BLaER1 (cell line): ENCODE data around the gene SAFB2.
A peak's percentile ranks its signal among the peaks of the same experiment; 100 is the strongest.

ENCODE experiments used
- H3K27ac ChIP-seq: shearing (Covaris generic); formaldehyde crosslinking; 2 replicates; pipeline ENCODE4 v1.8.1; 2022
- H3K27me3 ChIP-seq: shearing (Covaris generic); formaldehyde crosslinking; 2 replicates; pipeline ENCODE4 v1.8.1; 2022
- H3K36me3 ChIP-seq: shearing (Covaris generic); formaldehyde crosslinking; 2 replicates; pipeline ENCODE4 v1.8.1; 2022
- H3K4me1 ChIP-seq: shearing (Covaris generic); formaldehyde crosslinking; 2 replicates; pipeline ENCODE4 v1.8.1; 2022
- H3K4me2 ChIP-seq: shearing (Covaris generic); formaldehyde crosslinking; 2 replicates; pipeline ENCODE4 v1.8.1; 2022
- H3K4me3 ChIP-seq: shearing (Covaris generic); formaldehyde crosslinking; 2 replicates; pipeline ENCODE4 v1.8.1; 2022
- H3K9ac ChIP-seq: shearing (Covaris generic); formaldehyde crosslinking; 2 replicates; pipeline ENCODE4 v1.8.1; 2022
- H3K9me3 ChIP-seq: shearing (Covaris generic); formaldehyde crosslinking; 2 replicates; pipeline ENCODE4 v1.8.1; 2022
- H4K20me1 ChIP-seq: shearing (Covaris generic); formaldehyde crosslinking; 2 replicates; pipeline ENCODE4 v1.8.1; 2022
- Cebpa-rat ChIP-seq: shearing (Covaris generic); IDR thresholded peaks from 2 replicates; pipeline ENCODE4 v1.8.1; 2022

Gene SAFB2

GRCh38 chr19:5567970-5568407 lies 54.6 kb downstream of the SAFB2 start:
- Histone ChIP-seq H3K27me3 (no peaks in the 10 kb centered on the region), H3K4me2 (no peak overlapping the region), H3K36me3 (no peaks in the 10 kb centered on the region), H3K9me3 (no peaks in the 10 kb centered on the region), H3K4me1 (peaks cover 25% of the 10 kb centered on the region), H3K9ac (no peak overlapping the region), H3K27ac (no peak overlapping the region), H4K20me1 (no peaks in the 10 kb centered on the region), H3K4me3 (no peak overlapping the region)
- TF ChIP-seq Cebpa-rat: no peak

- H3K9me3 ChIP-seq: no peaks in the 10 kb centered on the region
- no peak for TF ChIP-seq Cebpa-rat
- H3K4me3 ChIP-seq: no peak within 1 kb of the TSS
- peaks cover 20% of the 10 kb centered on the region for H3K4me1 ChIP-seq
- no peaks in the 10 kb centered on the region for H3K27me3 ChIP-seq
- H3K36me3 ChIP-seq: no peaks in the 10 kb centered on the region
- no peak within 1 kb of the TSS for H3K27ac ChIP-seq
- no peak within 1 kb of the TSS for H3K9ac ChIP-seq
- H3K4me2 ChIP-seq: no peak within 1 kb of the TSS
- H4K20me1 ChIP-seq: no peaks in the 10 kb centered on the region
Observed at GRCh38 chr19:5567360-5567969, 55.1 kb downstream of the SAFB2 start, which contains the start of gene TINCR. Gene TINCR, minus strand, starts transcription at chr19:5567953.

DNA sequence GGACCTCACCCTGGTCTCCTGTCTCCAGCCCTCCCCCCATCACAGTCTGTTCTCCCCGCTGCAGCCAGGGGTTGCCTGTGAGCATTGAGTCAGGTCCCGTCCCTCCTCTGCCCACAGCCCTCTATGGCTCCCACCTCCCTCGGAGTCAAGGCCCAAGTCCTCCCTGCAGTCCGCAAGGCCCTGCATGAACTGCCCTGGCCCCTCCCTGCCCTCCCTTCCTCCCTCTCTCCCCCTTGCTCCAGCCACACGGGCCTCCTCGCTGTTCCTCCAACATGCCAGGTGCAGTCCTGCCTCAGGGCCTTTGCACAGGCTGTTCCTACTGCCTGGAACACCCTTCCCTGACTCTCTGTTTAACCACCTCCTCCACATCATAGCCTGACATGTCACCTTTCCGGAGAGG lies 57.6 kb downstream of the SAFB2 start:
- Histone ChIP-seq H3K4me2 (no peak overlapping the region), H4K20me1 (no peaks in the 10 kb centered on the region), H3K9me3 (peaks cover 9% of the 10 kb centered on the region), H3K36me3 (peaks cover 8% of the 10 kb centered on the region; the same call in 1 of the 2 replicates), H3K27ac (no peak overlapping the region), H3K27me3 (no peaks in the 10 kb centered on the region), H3K4me1 (peaks cover 8% of the 10 kb centered on the region; the same call in 1 of the 2 replicates), H3K9ac (no peak overlapping the region), H3K4me3 (no peak overlapping the region)
- no peak for TF ChIP-seq Cebpa-rat

DNA sequence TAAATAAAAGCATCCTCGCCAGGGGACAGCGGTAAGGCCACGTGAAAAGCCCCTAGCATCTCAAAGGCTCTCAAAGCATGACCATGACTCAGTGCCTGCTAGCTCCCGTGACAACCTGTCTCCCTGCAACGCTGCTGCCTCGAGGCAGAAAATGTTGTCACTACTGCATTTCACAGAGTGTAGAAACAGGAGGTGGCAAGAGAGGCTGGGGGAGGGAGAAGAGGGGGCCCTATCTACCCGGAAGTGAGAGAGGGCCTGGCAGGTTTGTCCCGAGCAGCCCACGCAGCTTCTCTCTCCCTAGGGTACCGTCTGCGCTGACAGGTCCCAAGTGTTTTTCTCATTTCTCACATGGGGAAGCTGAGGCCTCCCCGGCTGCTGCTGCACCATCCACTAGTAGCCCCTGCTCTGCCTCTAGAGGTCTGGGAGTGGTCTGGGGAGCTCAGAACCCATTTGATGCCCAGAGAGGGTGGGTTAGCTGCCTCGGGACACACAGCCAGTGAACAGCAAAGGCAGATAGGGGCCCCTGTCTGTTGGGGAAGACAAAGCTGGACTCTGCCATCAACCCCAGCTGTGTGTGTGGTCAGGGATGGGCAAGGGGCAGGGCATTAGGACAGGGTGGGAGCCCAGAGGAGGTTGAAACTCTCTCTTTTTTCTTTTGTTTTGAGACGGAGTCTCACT lies 58.5 kb downstream of the SAFB2 start:
- Histone ChIP-seq H3K4me2 (peak overlapping the region; percentile 14; the same call in 1 of the 2 replicates), H3K9ac (no peak overlapping the region), H3K4me3 (no peak overlapping the region), H3K9me3 (peaks cover 9% of the 10 kb centered on the region), H3K4me1 (peaks cover 11% of the 10 kb centered on the region; the same call in 1 of the 2 replicates), H3K27me3 (no peaks in the 10 kb centered on the region), H3K36me3 (peaks cover 8% of the 10 kb centered on the region; the same call in 1 of the 2 replicates), H3K27ac (no peak overlapping the region), H4K20me1 (no peaks in the 10 kb centered on the region)
- TF ChIP-seq Cebpa-rat: no peak

- no peak overlapping the region for H3K4me2 ChIP-seq
- no peak overlapping the region for H3K27ac ChIP-seq
- no peak overlapping the region for H3K4me3 ChIP-seq
- peaks cover 9% of the 10 kb centered on the region for H3K9me3 ChIP-seq
- H3K27me3 ChIP-seq: no peaks in the 10 kb centered on the region
- TF ChIP-seq Cebpa-rat: no peak
- peaks cover 8% of the 10 kb centered on the region; the same call in 1 of the 2 replicates for H3K36me3 ChIP-seq
- peaks cover 14% of the 10 kb centered on the region for H3K4me1 ChIP-seq
- no peaks in the 10 kb centered on the region for H4K20me1 ChIP-seq
- H3K9ac ChIP-seq: no peak overlapping the region
Observed at GRCh38 chr19:5563008-5563431, 59.6 kb downstream of the SAFB2 start.

- H3K4me3 ChIP-seq: no peak overlapping the region
- TF ChIP-seq Cebpa-rat: no peak
- peaks cover 8% of the 10 kb centered on the region; the same call in 1 of the 2 replicates for H3K36me3 ChIP-seq
- no peak overlapping the region for H3K4me2 ChIP-seq
- H4K20me1 ChIP-seq: no peaks in the 10 kb centered on the region
- H3K27ac ChIP-seq: no peak overlapping the region
- H3K9ac ChIP-seq: no peak overlapping the region
- H3K4me1 ChIP-seq: peaks cover 21% of the 10 kb centered on the region
- no peaks in the 10 kb centered on the region for H3K27me3 ChIP-seq
- peaks cover 9% of the 10 kb centered on the region for H3K9me3 ChIP-seq
Observed at GRCh38 chr19:5562280-5562679, 60.3 kb downstream of the SAFB2 start.

GRCh38 chr19:5561559-5561958 lies 61.0 kb downstream of the SAFB2 start:
- Histone ChIP-seq H4K20me1 (no peaks in the 10 kb centered on the region), H3K36me3 (peaks cover 8% of the 10 kb centered on the region; the same call in 1 of the 2 replicates), H3K9ac (no peak overlapping the region), H3K27ac (no peak overlapping the region), H3K4me1 (peaks cover 24% of the 10 kb centered on the region), H3K27me3 (no peaks in the 10 kb centered on the region), H3K9me3 (peaks cover 9% of the 10 kb centered on the region), H3K4me3 (no peak overlapping the region), H3K4me2 (no peak overlapping the region)
- no peak for TF ChIP-seq Cebpa-rat

DNA sequence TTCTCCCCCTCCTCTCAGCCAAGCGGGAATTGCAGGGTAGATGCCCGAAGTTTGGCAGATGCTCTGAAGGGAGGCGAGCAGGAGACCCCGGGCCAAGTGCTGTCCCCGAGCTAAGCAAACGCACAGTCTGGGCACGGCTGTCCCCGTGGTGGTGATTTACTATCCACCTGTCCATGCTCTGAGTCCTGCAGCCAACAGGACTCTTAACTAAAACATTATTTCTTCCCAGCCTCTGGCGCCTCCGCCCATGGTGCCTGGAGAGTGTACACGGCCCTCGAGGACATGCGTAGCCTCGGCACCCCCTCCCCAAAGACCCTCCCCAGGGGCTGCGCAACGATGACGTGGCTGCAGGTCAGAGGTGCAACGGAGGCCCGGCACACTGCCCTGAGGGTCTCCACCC lies 62.4 kb downstream of the SAFB2 start:
- peaks cover 32% of the 10 kb centered on the region for H3K4me1 ChIP-seq
- peaks cover 8% of the 10 kb centered on the region; the same call in 1 of the 2 replicates for H3K36me3 ChIP-seq
- H3K4me3 ChIP-seq: no peak overlapping the region
- H3K27me3 ChIP-seq: no peaks in the 10 kb centered on the region
- peaks cover 9% of the 10 kb centered on the region for H3K9me3 ChIP-seq
- H3K9ac ChIP-seq: no peak overlapping the region
- TF ChIP-seq Cebpa-rat: no peak
- no peaks in the 10 kb centered on the region for H4K20me1 ChIP-seq
- no peak overlapping the region for H3K4me2 ChIP-seq
- no peak overlapping the region for H3K27ac ChIP-seq

GRCh38 chr19:5559804-5560133 lies 62.8 kb downstream of the SAFB2 start:
- Histone ChIP-seq H3K9me3 (peaks cover 9% of the 10 kb centered on the region), H3K4me2 (no peak overlapping the region), H3K27me3 (no peaks in the 10 kb centered on the region), H3K27ac (no peak overlapping the region), H3K4me1 (peaks cover 33% of the 10 kb centered on the region), H3K36me3 (peaks cover 8% of the 10 kb centered on the region; the same call in 1 of the 2 replicates), H4K20me1 (no peaks in the 10 kb centered on the region), H3K9ac (no peak overlapping the region), H3K4me3 (no peak overlapping the region)
- TF ChIP-seq Cebpa-rat: no peak

DNA sequence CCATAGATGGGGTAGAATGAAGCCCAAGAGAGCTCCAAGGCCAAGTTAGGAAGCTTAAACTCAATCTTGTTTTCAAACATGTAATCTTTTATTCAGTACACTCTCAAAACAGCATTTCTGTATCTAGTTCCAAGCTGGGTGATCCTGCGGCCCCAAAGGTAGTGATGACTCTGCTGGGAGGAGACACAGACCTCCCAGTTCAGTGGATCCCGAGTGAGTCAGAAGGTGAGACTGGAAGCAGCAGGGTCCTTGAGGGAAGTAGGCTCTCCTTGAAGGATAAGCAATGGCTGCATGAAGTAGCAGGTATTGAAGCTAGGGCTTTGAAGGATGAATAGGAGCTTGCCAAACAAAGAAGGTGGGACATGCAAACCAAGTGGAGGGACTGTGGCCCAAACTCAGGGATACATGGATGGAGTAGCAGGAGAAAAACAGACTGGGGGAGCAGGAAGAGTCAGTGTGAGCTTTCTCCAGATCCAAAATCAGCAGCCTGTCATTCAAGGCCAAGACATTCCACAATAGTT lies 64.4 kb downstream of the SAFB2 start:
- H3K4me3 ChIP-seq: no peak overlapping the region
- peaks cover 9% of the 10 kb centered on the region for H3K9me3 ChIP-seq
- peaks cover 30% of the 10 kb centered on the region for H3K4me1 ChIP-seq
- no peak overlapping the region for H3K27ac ChIP-seq
- no peak overlapping the region for H3K9ac ChIP-seq
- H4K20me1 ChIP-seq: no peaks in the 10 kb centered on the region
- H3K36me3 ChIP-seq: peaks cover 8% of the 10 kb centered on the region; the same call in 1 of the 2 replicates
- TF ChIP-seq Cebpa-rat: no peak
- peak overlapping the region; percentile 49 for H3K4me2 ChIP-seq
- no peaks in the 10 kb centered on the region for H3K27me3 ChIP-seq
